Suprapubic skin (tissue), 4 donors: ENCODE data around the gene PLXND1.

ENCODE experiments used
- EP300 ChIP-seq: sonication (generic); formaldehyde crosslinking; IDR thresholded peaks from one replicate; pipeline ENCODE4 v1.6.1; 2017; ENCODE audit warnings: antibody characterized with exemption
- POLR2A ChIP-seq, 2 donors: fragments of 450-650 bp; IDR thresholded peaks; one replicate each; pipeline ENCODE4 v1.6.1; 2017; ENCODE audit warnings: antibody characterized with exemption in 2 of 2, mild to moderate bottlenecking in 2 of 2, moderate library complexity in 2 of 2
- POLR2AphosphoS5 ChIP-seq, 3 donors: sonication (generic); formaldehyde crosslinking; IDR thresholded peaks; one replicate each; pipeline ENCODE4 v1.6.1; 2017; ENCODE audit warnings: antibody characterized with exemption in 3 of 3
- TF ChIP-seq, protein P1 (sequence below), 2 donors: fragments of 200-600 bp in 1 of 2; fragments of 450-650 bp in 1 of 2; sonication (generic) in 1 of 2; IDR thresholded peaks; one replicate each; pipeline ENCODE4 v1.5.1; 2016 to 2019; ENCODE audit warnings: antibody characterized with exemption in 2 of 2, mild to moderate bottlenecking in 1 of 2, moderate library complexity in 1 of 2

DNA sequence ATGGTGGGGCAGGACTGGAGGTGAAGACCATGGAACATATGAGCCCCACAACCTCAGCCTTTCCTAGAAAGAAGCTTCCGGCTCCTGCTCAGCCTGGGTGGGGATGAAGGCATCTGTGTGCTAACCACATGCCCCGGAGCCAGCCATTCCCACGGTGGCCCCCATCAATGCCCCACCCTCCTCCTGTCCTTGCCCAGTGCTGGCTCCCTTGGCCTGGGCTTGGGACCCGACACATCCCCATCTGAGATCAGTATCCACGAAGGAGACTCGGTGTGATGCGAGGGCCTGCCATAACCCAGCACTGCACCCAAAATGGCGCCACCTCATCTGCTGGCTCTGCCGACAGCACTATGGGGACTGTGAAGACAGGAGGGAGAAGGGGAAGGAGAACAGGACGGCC, 16.5 kb upstream of the PLXND1 start:
- TF ChIP-seq, protein P1, sequence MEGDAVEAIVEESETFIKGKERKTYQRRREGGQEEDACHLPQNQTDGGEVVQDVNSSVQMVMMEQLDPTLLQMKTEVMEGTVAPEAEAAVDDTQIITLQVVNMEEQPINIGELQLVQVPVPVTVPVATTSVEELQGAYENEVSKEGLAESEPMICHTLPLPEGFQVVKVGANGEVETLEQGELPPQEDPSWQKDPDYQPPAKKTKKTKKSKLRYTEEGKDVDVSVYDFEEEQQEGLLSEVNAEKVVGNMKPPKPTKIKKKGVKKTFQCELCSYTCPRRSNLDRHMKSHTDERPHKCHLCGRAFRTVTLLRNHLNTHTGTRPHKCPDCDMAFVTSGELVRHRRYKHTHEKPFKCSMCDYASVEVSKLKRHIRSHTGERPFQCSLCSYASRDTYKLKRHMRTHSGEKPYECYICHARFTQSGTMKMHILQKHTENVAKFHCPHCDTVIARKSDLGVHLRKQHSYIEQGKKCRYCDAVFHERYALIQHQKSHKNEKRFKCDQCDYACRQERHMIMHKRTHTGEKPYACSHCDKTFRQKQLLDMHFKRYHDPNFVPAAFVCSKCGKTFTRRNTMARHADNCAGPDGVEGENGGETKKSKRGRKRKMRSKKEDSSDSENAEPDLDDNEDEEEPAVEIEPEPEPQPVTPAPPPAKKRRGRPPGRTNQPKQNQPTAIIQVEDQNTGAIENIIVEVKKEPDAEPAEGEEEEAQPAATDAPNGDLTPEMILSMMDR (IDR thresholded peaks at IDR 0.05) = no peak
- TF ChIP-seq POLR2A (IDR thresholded peaks at IDR 0.05) (no peak), POLR2AphosphoS5 (IDR thresholded peaks at IDR 0.05) (no peak), EP300 (no peak)
